GM21423 (cell line): ENCODE measurements around the gene XRCC4.
"Not testable (repeated sequence)": the region's sequence is repeated elsewhere in the genome, so short reads cannot be mapped to it uniquely, and the experiment has no call there.

Experiments used
- ATAC-seq: cut with Tn5 transposase; IDR thresholded peaks from one replicate; pipeline ENCODE4 v1.9.1; 2021; ENCODE audit warnings: mild to moderate bottlenecking, moderate library complexity; ENCODE audit not compliant: unreplicated experiment

XRCC4 gene

GRCh38 chr5:83337453-83338035, 260.2 kb downstream of the XRCC4 start:
- no peak for ATAC-seq

GRCh38 chr5:83340511-83340918, 263.2 kb downstream of the XRCC4 start:
- no peak for ATAC-seq

- no peak for ATAC-seq
These were observed 264.5 kb downstream of the XRCC4 start for GRCh38 chr5:83341815-83342334.

- ATAC-seq = no peak
These were observed 265.1 kb downstream of the XRCC4 start for GRCh38 chr5:83342465-83342864.

GRCh38 chr5:83343299-83343698, 266.0 kb downstream of the XRCC4 start:
- ATAC-seq = no peak

- ATAC-seq = no peak
These were observed 268.1 kb downstream of the XRCC4 start for GRCh38 chr5:83345423-83345822.

- no peak for ATAC-seq
These were observed 271.0 kb downstream of the XRCC4 start for GRCh38 chr5:83348281-83348780.

GRCh38 chr5:83353231-83353630, 275.9 kb downstream of the XRCC4 start:
- no peak for ATAC-seq

GRCh38 chr5:83353774-83354173, 276.4 kb downstream of the XRCC4 start:
- no peak for ATAC-seq

- no peak for ATAC-seq
These were observed 277.6 kb downstream of the XRCC4 start for GRCh38 chr5:83354958-83355357.

- not testable (repeated sequence) for ATAC-seq
These were observed 278.2 kb downstream of the XRCC4 start for GRCh38 chr5:83355482-83356014.

GRCh38 chr5:83357621-83358231, 280.4 kb downstream of the XRCC4 start:
- ATAC-seq = no peak

GRCh38 chr5:83360573-83360972, 283.2 kb downstream of the XRCC4 start:
- no peak for ATAC-seq

- ATAC-seq = no peak
These were observed 285.2 kb downstream of the XRCC4 start for GRCh38 chr5:83362526-83362925.

GRCh38 chr5:83363111-83363885, 286.0 kb downstream of the XRCC4 start:
- ATAC-seq = no peak

GRCh38 chr5:83363886-83364275, 286.5 kb downstream of the XRCC4 start:
- ATAC-seq = no peak

GRCh38 chr5:83364312-83365299, 287.3 kb downstream of the XRCC4 start:
- ATAC-seq = peak; percentile 44

GRCh38 chr5:83368319-83368718, 291.0 kb downstream of the XRCC4 start:
- no peak for ATAC-seq

- no peak for ATAC-seq
These were observed 291.5 kb downstream of the XRCC4 start for GRCh38 chr5:83368835-83369234.

- ATAC-seq = no peak
These were observed 293.6 kb downstream of the XRCC4 start for GRCh38 chr5:83370957-83371356.
